HG02763 (cell line): ENCODE measurements around the gene COL17A1.

Experiments
- ATAC-seq: cut with Tn5 transposase; IDR thresholded peaks from one replicate; pipeline ENCODE4 v1.9.1; 2021; ENCODE audit warnings: mild to moderate bottlenecking, moderate library complexity; ENCODE audit not compliant: unreplicated experiment

Gene COL17A1

DNA sequence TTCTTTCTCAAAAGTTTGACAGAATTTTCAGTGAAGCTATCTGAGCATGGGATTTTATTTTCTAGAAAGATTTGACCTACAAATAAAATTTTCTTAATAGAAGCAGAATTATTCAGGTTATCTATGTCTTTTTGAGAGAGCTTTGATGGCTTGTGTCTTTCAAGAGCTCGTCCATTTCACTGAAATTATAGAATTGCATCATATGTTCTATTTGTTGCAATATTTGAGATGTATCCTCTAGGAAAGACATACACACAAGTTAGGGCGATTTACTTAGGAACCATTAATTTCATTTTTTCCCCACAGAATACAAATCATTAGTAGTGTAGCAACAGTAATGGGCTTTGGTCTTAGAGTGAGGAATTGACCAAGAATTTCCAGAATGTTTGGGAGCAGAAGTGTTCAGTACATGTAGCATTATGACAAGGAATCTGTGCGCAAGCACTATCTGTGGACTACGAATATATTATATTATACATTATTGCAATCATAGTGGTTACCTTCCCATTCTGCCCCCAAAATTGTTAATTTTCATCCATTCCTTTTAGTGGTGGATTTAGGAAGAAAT, 12.8 kb upstream of the COL17A1 start:
- ATAC-seq = no peak

DNA sequence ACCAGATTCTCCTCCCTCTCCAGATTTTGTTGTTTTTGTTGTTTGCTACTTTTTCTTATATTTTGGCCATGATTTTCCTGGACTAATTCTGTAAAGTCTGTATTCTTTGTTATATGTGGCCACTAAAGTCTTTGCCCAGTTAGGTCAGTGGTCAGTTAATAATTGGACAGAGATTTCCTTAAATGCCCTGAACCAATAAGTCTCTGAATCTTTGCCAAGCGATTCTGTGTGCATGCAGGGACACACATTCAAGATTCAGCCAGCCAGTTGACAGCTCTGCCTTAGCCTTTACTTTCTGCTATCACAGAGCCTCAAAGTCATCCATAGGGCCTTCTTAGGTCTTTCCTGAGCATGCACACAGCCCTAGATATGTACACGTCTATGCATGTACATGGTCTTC, 11.0 kb upstream of the COL17A1 start:
- ATAC-seq = no peak

DNA sequence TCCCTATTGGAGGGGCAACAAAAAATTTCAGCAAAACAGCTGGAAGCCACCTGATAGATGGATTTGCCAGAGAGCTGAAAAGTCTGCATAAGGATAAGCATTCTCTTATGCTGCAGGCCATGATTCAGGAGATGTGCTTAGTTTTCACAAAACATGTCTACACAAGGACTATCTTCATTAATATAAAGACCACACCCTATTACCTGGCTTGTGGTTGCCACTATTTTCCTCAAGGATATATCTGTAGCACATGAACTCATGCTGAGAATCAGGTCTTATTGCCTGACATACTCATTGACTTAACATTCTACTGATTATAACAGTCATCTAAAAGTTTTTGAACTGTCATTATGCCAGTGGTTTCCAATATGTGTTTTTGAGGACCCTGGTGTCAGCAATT, 7.1 kb upstream of the COL17A1 start:
- ATAC-seq = no peak

DNA sequence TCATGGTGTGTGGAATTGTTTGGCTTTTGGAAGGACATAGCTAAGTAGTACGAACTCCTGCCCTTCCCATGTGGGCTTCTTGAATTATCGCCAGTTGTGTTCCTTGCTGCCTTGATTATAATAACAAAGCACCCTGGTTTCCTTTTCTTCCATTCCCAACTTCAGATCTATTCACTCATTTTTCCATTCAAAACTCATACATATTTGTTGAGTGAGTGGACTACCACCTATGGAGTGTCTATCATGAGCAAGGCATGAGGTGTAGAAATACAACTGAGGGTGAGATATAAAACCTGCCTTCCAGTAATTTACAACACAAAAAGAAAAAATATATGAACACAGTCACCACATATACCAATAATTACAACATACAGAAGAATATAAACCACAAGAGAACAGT, 4.9 kb upstream of the COL17A1 start:
- ATAC-seq = no peak

DNA sequence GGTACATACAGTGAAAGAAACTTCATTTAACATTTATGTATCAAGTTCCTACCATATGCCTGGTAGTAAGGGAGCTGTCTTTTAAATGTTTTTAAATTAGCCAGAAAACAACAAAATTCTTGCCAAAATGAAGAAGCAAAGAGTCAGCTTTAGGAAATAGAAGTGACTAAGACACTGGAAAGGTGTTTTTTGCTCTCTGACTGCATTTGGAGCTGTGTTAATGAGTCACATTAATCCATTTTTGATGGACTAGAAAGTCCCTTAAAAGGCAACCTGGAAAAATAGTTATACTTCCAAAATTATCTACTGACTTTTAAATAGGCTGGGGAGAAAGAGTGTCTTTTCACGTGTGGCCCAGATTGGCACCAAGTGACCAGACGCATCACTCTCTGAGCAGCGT, 3.9 kb upstream of the COL17A1 start:
- ATAC-seq = no peak

- no peak for ATAC-seq
Observed at GRCh38 chr10:104088239-104088638, 2.6 kb upstream of the COL17A1 start.

DNA sequence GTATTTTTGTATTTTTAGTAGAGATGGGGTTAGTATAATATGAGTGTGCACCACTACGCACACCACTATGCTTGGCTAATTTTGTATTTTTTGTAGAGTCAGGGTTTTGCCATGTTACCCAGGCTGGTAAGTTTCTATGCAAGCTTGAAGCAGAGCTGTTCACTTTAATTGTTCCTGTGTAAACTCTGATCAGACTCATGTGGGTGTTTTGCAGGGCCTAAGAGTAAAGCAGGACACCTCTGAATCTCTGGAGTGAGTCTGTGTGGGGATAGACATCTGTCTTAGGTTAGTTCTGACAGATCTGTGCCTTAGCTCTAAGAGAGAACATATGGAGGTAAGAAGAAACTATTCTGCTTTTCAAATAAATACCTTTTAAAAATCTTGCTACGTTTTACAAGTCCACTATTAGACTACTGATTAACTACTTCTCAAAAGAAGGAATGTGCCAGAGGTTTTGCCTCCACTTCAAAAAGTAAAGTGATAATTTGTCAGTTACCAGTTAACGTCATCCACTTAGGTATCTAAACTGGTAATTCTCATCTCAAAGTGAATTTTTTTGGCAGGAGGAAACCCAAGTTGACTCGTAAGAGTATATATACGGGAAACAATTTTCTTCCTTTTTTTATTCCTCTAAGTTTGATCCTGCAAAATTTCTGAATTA, 1.1 kb downstream of the COL17A1 start:
- no peak for ATAC-seq

GRCh38 chr10:104081998-104082397, 3.7 kb downstream of the COL17A1 start:
- ATAC-seq = no peak

DNA sequence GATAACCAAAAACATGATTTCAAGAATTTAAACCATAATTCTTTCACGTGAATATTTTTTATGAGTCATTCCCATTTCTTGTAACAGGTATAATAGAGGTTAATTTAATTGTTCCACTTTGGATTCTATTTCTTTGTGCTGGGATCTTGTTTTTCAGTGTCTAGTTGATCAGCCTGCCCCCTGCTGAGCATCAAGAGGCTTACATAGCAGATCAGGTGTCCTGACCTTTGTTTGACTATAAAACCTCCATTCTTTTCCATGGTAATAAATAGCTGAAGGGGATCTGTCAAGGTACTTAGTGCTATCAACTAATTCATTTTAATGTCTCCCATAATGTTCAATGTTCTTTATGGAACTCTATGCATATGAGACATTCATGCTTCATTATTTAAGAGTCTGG, 4.9 kb downstream of the COL17A1 start:
- ATAC-seq = no peak

- ATAC-seq = no peak
Observed at GRCh38 chr10:104077663-104078151, 8.0 kb downstream of the COL17A1 start.

DNA sequence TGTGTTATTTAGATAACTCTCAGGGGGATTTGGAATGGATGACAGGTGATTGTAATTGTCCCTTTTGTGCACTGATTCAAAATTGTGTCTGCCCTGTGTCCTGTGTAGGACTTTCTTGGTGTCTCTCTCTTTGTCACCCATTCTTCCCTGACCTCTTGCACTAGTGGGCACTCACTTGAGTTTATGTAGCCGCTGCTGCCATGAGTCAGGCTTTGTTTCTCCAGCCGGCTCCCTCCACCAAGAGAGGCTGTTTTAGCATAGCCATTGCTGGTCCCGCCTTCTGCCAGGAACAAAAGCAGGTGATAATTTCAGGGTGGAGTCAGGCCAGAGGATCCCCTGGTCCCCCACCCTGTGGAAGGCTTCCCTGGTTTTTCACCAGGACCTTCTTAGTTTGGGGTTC, 8.4 kb downstream of the COL17A1 start:
- ATAC-seq = no peak

- ATAC-seq = no peak
Observed at GRCh38 chr10:104076743-104077160, 8.9 kb downstream of the COL17A1 start.

- no peak for ATAC-seq
Observed at GRCh38 chr10:104074505-104074904, 11.2 kb downstream of the COL17A1 start.

GRCh38 chr10:104072786-104073185, 12.9 kb downstream of the COL17A1 start:
- ATAC-seq = no peak

DNA sequence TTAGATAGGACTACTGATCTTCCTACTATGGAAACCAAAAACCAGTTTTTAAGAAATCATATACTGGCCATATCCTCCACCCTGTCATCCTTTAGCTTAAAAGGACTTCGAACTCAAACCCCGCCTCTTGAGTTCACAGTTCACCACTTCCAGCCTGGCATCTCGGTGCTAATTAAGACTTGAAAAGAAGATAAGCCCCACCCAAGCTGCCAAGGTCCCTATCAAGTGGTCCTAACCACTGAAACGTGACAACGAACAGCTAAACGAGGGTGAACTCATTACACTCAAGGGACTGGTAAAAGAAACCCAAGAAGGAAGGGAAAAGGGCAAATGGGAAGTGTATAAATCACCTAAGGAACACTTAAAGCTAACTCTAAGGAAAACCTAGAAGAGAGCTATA, 16.1 kb downstream of the COL17A1 start:
- ATAC-seq = no peak

GRCh38 chr10:104067525-104067924, 18.2 kb downstream of the COL17A1 start:
- no peak for ATAC-seq

DNA sequence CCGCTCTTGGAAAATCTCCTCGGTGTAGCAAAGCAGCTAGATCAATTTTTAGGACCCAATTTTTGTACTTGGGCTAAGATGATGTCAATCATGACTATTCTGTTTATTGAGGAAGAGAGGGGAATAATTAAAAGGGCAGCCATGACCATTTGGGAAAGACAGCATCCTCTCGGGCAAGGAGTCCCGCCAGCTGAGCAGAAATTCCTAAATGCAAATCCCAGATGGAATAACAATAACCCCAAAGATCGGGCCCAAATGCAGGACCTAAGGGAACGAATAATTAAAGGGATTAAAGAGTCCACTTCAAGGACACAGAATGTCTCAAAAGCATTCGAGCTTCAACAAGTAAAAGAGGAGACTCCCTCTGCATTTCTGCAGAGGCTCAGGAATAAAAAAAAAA, 18.7 kb downstream of the COL17A1 start:
- ATAC-seq = no peak

- no peak for ATAC-seq
Observed at GRCh38 chr10:104065748-104066147, 19.9 kb downstream of the COL17A1 start.

DNA sequence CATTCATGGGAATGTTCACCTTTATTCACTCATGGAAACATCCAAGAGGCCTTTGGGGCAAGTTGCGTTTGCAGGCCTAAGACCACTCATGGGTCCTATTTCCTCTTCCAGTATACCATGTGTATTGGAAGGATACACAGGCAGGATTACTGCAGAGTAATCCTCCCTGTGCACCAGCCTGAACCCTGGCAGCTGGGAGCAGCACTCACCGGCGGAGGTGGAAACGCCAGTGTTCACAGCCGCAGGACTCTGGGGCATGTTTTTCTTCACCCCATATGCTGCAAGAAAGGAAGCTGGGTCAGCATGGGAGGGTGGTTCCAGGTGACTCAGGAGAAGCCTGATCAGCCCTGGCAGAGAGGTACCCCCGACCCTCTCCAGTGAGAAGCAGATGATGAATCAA, 24.5 kb downstream of the COL17A1 start:
- no peak for ATAC-seq

GRCh38 chr10:104059364-104059763, 26.3 kb downstream of the COL17A1 start:
- no peak for ATAC-seq

GRCh38 chr10:104057717-104058116, 28.0 kb downstream of the COL17A1 start:
- no peak for ATAC-seq

DNA sequence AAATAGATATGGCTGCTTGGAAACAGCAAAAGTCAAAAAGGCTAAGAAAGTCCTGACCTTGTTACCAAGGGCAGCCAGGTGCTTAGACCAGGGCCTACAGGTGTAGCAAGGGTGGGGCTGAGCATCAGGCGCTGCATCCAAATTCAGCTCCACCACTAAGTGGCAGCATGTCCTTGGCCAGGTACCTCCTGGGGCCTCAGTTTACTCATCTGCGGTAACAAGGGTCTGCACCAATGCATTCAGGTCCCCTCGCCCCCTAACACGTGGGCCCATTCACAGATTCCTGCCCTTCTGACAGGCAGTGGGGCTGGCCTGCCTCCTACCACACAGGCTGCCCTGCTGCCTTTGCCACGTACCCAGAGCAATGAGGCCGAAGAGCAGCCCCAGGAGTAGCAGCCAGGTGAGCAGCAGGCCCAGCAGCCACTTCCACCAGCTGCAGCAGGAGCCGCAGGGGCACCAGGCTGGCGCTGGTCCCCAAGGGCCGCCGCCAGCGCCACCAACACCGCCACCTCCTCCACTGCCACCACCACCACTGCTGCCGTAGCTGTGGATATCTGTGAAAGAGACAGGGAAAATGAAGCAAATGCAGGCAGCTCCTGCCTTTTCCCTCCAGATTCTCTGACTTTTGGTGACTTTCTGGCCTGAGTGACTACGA, 28.9 kb downstream of the COL17A1 start:
- ATAC-seq = no peak
